ENCODE measurements around the gene RPS19. TPM values are rescaled to one million over a fixed set of nuclear protein-coding genes. Genes with fewer than 3 reads are reported as not detected.
A peak's percentile ranks its signal among the peaks of the same experiment; 100 is the strongest.

RPS19 gene
- total RNA-seq, 1 experiment from 2014 or later = 1,830 TPM

DNA sequence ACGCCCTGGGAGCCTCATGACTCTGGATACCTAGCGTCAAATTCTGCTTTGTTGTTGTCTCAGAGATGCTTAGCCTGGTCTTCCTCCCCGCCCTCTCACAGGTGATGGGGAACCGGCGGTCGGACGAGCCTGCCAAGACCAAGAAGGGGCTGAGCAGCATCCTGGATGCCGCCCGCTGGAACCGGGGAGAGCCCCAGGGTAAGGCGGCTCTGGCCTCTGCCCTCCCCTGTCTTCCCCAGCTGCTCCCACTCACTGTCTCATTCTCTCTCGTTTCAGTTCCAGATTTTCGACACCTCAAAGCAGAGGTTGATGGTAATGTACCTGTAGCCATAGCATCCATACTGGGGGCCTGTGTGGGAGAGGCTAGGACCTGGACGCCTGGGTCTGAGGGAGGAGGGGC is 34.3 kb downstream of the RPS19 start:
- DNase-seq (no peak), ATAC-seq (no peak)
- POLR2A ChIA-PET (ENCODE audit: unreplicated experiment) = no interaction called here
- intact Hi-C loops (cut with micrococcal nuclease) = no loop called here
- no peaks in the 10 kb centered on the region for H3K9me2 ChIP-seq (replicated peaks; ENCODE audit: low read length)
- no peak overlapping the region for H3K4me2 ChIP-seq (ENCODE audit: low read length)
- no peaks in the 10 kb centered on the region for H3F3A ChIP-seq (ENCODE audit: low read length, unreplicated experiment)
- BruUV-seq (replicated peaks) = no TSS peak
- CTCF ChIA-PET = no interaction called here
- TF ChIP-seq EZH2phosphoT487 (IDR thresholded peaks at IDR 0.05; ENCODE audit: borderline replicate concordance, low read length) = no peak
- TF ChIP-seq, protein P1, sequence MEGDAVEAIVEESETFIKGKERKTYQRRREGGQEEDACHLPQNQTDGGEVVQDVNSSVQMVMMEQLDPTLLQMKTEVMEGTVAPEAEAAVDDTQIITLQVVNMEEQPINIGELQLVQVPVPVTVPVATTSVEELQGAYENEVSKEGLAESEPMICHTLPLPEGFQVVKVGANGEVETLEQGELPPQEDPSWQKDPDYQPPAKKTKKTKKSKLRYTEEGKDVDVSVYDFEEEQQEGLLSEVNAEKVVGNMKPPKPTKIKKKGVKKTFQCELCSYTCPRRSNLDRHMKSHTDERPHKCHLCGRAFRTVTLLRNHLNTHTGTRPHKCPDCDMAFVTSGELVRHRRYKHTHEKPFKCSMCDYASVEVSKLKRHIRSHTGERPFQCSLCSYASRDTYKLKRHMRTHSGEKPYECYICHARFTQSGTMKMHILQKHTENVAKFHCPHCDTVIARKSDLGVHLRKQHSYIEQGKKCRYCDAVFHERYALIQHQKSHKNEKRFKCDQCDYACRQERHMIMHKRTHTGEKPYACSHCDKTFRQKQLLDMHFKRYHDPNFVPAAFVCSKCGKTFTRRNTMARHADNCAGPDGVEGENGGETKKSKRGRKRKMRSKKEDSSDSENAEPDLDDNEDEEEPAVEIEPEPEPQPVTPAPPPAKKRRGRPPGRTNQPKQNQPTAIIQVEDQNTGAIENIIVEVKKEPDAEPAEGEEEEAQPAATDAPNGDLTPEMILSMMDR (conservative IDR thresholded peaks at IDR 0.05; ENCODE audit: low read depth, low read length) = no peak
- TF ChIP-seq EZH2 (IDR thresholded peaks at IDR 0.05; ENCODE audit: low read length, unreplicated experiment) = no peak
- H2AFZ ChIP-seq (ENCODE audit: low read length) = no peak overlapping the region
- H3K4me3 ChIP-seq (ENCODE audit: low read length) = no peak overlapping the region
- H3K27ac ChIP-seq (ENCODE audit: low read length) = no peak overlapping the region
- H3K27me3 ChIP-seq (ENCODE audit: low read length) = no peaks in the 10 kb centered on the region
- H3K9ac ChIP-seq (ENCODE audit: low read length) = no peak overlapping the region
- H4K20me1 ChIP-seq (ENCODE audit: low read length) = no peaks in the 10 kb centered on the region
- H3K9me3 ChIP-seq (ENCODE audit: low read length) = no peaks in the 10 kb centered on the region
- no peaks in the 10 kb centered on the region for H3K79me2 ChIP-seq (ENCODE audit: low read length)
- H3K36me3 ChIP-seq (ENCODE audit: low read depth, low read length) = peaks cover 3% of the 10 kb centered on the region; the same call in 1 of the 2 replicates
- no peaks in the 10 kb centered on the region for H3K4me1 ChIP-seq (ENCODE audit: insufficient read depth, low read length)

DNA sequence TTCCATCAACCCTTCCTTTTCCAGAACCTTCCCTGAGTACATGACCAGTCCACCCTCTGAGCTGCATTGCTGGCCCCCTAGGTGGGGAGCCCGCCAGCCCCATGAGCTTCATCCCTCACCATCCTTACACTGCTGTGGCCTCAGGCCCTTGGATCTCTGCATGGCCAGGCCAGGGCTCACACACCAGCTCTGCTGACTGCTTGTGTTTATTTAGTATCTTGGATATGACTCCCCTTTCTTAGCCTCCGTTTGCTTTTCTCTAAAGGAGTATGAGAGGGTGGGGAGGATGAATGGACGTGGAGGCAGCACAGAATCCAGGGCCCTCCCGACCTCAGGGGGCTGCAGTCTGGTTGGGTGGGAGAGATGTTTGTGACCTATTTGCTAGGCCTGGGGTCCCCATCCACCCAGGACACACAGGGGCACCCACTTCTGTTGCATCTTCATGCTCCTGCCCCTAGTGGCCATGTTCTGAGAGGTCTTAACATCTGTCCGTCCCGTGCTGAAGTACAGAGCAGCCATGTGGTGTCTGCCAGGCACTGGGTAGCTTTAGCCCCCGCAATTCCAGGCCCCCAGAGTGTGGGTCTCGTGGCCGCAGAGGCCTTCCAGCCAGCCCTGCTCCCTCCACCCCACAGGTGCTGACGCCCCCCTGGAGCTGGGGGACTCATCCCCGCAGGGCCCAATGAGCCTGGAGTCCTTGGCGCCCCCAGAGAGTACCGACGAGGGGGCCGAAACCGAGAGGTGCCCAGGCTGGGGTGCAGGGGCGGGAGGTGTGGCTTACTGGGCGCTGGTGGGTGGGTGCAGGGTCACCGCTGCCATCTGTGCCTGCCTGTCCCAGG is 35.9 kb downstream of the RPS19 start:
- DNase-seq (no peak), ATAC-seq (no peak; the same call in 1 of the 2 replicates)
- TF ChIP-seq, protein P1 (conservative IDR thresholded peaks at IDR 0.05; ENCODE audit: low read depth, low read length) = peak; percentile 49; the same call in 1 of the 2 replicates
- TF ChIP-seq EZH2 (IDR thresholded peaks at IDR 0.05; ENCODE audit: low read length, unreplicated experiment) = no peak
- H4K20me1 ChIP-seq (ENCODE audit: low read length) = no peaks in the 10 kb centered on the region
- ChIA-PET POLR2A (ENCODE audit: unreplicated experiment) (no interaction called here), CTCF (no interaction called here)
- no peak overlapping the region for H2AFZ ChIP-seq (ENCODE audit: low read length)
- H3K4me1 ChIP-seq (ENCODE audit: insufficient read depth, low read length) = no peaks in the 10 kb centered on the region
- H3K27me3 ChIP-seq (ENCODE audit: low read length) = no peaks in the 10 kb centered on the region
- no TSS peak for BruUV-seq (replicated peaks)
- H3K4me3 ChIP-seq (ENCODE audit: low read length) = no peak overlapping the region
- H3F3A ChIP-seq (ENCODE audit: low read length, unreplicated experiment) = no peaks in the 10 kb centered on the region
- H3K9me3 ChIP-seq (ENCODE audit: low read length) = no peaks in the 10 kb centered on the region
- no peak overlapping the region for H3K27ac ChIP-seq (ENCODE audit: low read length)
- no peak overlapping the region for H3K9ac ChIP-seq (ENCODE audit: low read length)
- H3K4me2 ChIP-seq (ENCODE audit: low read length) = no peak overlapping the region
- intact Hi-C loops (cut with micrococcal nuclease) = no loop called here
- no peaks in the 10 kb centered on the region for H3K9me2 ChIP-seq (replicated peaks; ENCODE audit: low read length)
- peaks cover 2% of the 10 kb centered on the region; the same call in 1 of the 2 replicates for H3K36me3 ChIP-seq (ENCODE audit: low read depth, low read length)
- no peaks in the 10 kb centered on the region for H3K79me2 ChIP-seq (ENCODE audit: low read length)

DNA sequence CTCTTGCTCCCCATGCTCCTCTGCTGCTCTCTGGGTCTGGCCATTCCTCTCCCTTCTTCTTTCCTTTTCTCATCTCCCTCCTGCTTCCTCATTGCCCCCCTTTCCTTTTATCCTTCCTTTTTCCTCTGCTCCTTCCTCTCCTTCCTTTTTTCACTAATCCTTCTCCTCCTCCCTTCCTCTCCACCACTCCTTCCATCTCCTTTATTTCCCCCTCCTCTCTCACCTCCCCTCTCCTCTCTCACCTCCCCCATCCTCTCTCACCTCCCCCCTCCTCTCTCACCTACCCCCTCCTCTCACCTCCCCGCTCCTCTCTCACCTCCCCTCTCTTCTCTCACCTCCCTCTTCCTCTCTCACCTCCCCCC is 36.5 kb downstream of the RPS19 start:
- H3K4me1 ChIP-seq (ENCODE audit: insufficient read depth, low read length) = no peaks in the 10 kb centered on the region
- H3K9me2 ChIP-seq (replicated peaks; ENCODE audit: low read length) = no peaks in the 10 kb centered on the region
- H4K20me1 ChIP-seq (ENCODE audit: low read length) = no peaks in the 10 kb centered on the region
- no TSS peak for BruUV-seq (replicated peaks)
- no peak overlapping the region for H2AFZ ChIP-seq (ENCODE audit: low read length)
- peaks cover 2% of the 10 kb centered on the region; the same call in 1 of the 2 replicates for H3K36me3 ChIP-seq (ENCODE audit: low read depth, low read length)
- H3K9ac ChIP-seq (ENCODE audit: low read length) = no peak overlapping the region
- H3K27me3 ChIP-seq (ENCODE audit: low read length) = no peaks in the 10 kb centered on the region
- intact Hi-C loops (cut with micrococcal nuclease) = no loop called here
- H3K4me3 ChIP-seq (ENCODE audit: low read length) = no peak overlapping the region
- H3K27ac ChIP-seq (ENCODE audit: low read length) = no peak overlapping the region
- ChIA-PET CTCF (no interaction called here), POLR2A (ENCODE audit: unreplicated experiment) (no interaction called here)
- no peaks in the 10 kb centered on the region for H3F3A ChIP-seq (ENCODE audit: low read length, unreplicated experiment)
- no peaks in the 10 kb centered on the region for H3K9me3 ChIP-seq (ENCODE audit: low read length)
- TF ChIP-seq EZH2 (IDR thresholded peaks at IDR 0.05; ENCODE audit: low read length, unreplicated experiment) (no peak), EZH2phosphoT487 (IDR thresholded peaks at IDR 0.05; ENCODE audit: borderline replicate concordance, low read length) (no peak)
- TF ChIP-seq, protein P1 (conservative IDR thresholded peaks at IDR 0.05; ENCODE audit: low read depth, low read length) = no peak
- ATAC-seq = no peak
- H3K4me2 ChIP-seq (ENCODE audit: low read length) = no peak overlapping the region
- no peaks in the 10 kb centered on the region for H3K79me2 ChIP-seq (ENCODE audit: low read length)
- DNase-seq = no peak

Data from PC-3 (cell line).